ENCODE results near the gene HOXB4. TPM values are rescaled to one million over a fixed set of nuclear protein-coding genes. Genes with fewer than 3 reads are reported as not detected.

The HOXB4 gene
- total RNA-seq, 1 experiment from 2014 or later: 27.9 TPM

DNA sequence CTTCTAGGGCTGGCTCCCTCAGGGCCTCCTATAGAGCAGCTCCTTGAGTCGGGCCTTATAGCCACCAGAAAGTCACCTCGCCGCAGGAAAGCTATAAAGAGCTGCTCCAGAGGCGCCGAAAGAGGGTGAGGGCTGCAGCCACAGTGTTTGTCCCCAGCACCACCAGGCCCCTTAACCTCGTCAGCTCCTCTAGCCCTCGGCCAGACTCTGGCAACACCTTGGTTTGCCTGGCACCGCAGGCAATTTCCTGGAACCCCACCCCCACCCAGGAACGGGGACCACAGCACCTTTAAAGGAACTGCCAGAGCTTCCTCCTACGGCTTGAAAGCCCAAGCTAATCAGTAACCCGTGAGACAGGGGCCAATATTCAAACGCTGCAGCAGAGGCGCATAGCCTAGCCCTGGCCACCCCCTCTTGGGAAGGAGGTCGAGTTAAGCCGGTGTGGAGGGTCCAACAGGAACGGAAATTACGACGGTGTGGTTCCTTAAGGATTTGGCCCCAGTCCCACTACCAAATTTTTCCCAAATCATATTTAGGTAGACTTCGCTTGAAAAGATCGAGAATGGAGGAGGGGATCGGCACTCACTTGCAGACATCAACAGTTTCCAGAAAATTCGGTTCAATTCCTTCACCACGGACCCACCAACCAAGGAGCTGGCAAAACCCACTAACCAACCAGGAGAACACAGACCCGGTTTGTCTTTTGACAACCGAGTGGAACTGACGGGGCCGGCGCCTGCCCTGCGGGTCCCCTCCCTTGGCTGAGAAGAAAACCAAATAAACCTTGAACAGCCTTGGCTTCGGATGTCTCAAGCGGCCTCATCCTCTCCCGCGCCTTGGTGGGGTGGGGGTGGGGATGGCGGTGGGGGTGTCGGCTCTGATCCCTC is 23.6 kb upstream of the HOXB4 start:
- Histone ChIP-seq H3K27ac (ENCODE audit: low read length) (peak overlapping the region; percentile 99), H3K36me3 (ENCODE audit: control insufficient read depth, insufficient read depth, low read length) (no peaks in the 10 kb centered on the region; the same call in 1 of the 2 replicates), H3K4me1 (ENCODE audit: control insufficient read depth, insufficient read depth, low read length) (peaks cover 41% of the 10 kb centered on the region), H3K27me3 (ENCODE audit: control insufficient read depth, insufficient read depth, low read length) (no peaks in the 10 kb centered on the region), H3K4me3 (ENCODE audit: low read depth in 2 of 2, low read length in 2 of 2) (peak overlapping the region; percentile 70 to 99), H3K9me3 (ENCODE audit: control insufficient read depth, insufficient read depth, low read depth, low read length) (no peaks in the 10 kb centered on the region)
- ChIA-PET POLR2A (interaction anchor here (0.6 to 1.6 kb wide), 5 partner anchors 9 to 1281 kb away, joined by 3 to 8 read pairs (median 5); no protein-coding TSS in a partner anchor), CTCF (interaction anchor here (0.6 to 0.8 kb wide), 7 partner anchors 8 to 337 kb away, joined by 3 to 7 read pairs (median 4); no protein-coding TSS in a partner anchor)
- in situ Hi-C loops (cut with HindIII; ENCODE audit: low pct_unique_long_range_greater_than_20kb, low sequenced_read_pairs): no loop called here
- DNase-seq (ENCODE audit: low read depth, low spot score) (no peak), ATAC-seq (no peak)
- intact Hi-C loops (cut with micrococcal nuclease; ENCODE audit: unreplicated experiment): no loop called here
- no TSS peak for BruUV-seq (replicated peaks)
- peak; percentile 96 for TF ChIP-seq TCF7L2 (IDR thresholded peaks at IDR 0.05; ENCODE audit: low read depth, low read length)
- TF ChIP-seq, protein P1, sequence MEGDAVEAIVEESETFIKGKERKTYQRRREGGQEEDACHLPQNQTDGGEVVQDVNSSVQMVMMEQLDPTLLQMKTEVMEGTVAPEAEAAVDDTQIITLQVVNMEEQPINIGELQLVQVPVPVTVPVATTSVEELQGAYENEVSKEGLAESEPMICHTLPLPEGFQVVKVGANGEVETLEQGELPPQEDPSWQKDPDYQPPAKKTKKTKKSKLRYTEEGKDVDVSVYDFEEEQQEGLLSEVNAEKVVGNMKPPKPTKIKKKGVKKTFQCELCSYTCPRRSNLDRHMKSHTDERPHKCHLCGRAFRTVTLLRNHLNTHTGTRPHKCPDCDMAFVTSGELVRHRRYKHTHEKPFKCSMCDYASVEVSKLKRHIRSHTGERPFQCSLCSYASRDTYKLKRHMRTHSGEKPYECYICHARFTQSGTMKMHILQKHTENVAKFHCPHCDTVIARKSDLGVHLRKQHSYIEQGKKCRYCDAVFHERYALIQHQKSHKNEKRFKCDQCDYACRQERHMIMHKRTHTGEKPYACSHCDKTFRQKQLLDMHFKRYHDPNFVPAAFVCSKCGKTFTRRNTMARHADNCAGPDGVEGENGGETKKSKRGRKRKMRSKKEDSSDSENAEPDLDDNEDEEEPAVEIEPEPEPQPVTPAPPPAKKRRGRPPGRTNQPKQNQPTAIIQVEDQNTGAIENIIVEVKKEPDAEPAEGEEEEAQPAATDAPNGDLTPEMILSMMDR (IDR thresholded peaks at IDR 0.05): no peak
- no peak for TF ChIP-seq SIN3A (IDR thresholded peaks at IDR 0.05; ENCODE audit: borderline replicate concordance, insufficient read depth, low read depth, low read length)
- TF ChIP-seq, protein P2, sequence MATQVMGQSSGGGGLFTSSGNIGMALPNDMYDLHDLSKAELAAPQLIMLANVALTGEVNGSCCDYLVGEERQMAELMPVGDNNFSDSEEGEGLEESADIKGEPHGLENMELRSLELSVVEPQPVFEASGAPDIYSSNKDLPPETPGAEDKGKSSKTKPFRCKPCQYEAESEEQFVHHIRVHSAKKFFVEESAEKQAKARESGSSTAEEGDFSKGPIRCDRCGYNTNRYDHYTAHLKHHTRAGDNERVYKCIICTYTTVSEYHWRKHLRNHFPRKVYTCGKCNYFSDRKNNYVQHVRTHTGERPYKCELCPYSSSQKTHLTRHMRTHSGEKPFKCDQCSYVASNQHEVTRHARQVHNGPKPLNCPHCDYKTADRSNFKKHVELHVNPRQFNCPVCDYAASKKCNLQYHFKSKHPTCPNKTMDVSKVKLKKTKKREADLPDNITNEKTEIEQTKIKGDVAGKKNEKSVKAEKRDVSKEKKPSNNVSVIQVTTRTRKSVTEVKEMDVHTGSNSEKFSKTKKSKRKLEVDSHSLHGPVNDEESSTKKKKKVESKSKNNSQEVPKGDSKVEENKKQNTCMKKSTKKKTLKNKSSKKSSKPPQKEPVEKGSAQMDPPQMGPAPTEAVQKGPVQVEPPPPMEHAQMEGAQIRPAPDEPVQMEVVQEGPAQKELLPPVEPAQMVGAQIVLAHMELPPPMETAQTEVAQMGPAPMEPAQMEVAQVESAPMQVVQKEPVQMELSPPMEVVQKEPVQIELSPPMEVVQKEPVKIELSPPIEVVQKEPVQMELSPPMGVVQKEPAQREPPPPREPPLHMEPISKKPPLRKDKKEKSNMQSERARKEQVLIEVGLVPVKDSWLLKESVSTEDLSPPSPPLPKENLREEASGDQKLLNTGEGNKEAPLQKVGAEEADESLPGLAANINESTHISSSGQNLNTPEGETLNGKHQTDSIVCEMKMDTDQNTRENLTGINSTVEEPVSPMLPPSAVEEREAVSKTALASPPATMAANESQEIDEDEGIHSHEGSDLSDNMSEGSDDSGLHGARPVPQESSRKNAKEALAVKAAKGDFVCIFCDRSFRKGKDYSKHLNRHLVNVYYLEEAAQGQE (IDR thresholded peaks at IDR 0.05; ENCODE audit: insufficient read depth in 1 of 2, low read depth in 2 of 2, low read length in 1 of 2): no peak; a peak in 1 of 4 replicates
- TF ChIP-seq POLR2AphosphoS5 (IDR thresholded peaks at IDR 0.05; ENCODE audit: low read depth, low read length): 0 out of 2 replicates have a peak, but pooled peaks have one; percentile 59

DNA sequence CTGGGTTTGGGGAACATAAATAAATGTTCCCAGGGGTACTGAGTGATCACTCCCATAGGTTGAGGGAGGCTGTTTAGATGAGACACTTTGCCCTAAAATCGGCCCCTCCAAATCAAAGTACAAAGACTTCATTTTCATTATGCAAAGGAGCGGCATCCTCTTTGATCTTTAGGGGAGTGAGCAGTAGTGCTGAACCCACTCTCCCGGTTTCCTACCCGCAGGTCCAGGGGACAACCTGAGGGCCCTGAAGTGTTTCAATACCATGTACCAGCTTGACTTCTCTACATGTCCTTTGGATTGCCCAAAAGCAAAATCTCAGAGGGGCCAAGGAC is 23.0 kb upstream of the HOXB4 start:
- TF ChIP-seq POLR2AphosphoS5 (IDR thresholded peaks at IDR 0.05; ENCODE audit: low read depth, low read length) (peak; percentile 7; the same call in 1 of the 2 replicates), SIN3A (IDR thresholded peaks at IDR 0.05; ENCODE audit: borderline replicate concordance, insufficient read depth, low read depth, low read length) (no peak), TCF7L2 (IDR thresholded peaks at IDR 0.05; ENCODE audit: low read depth, low read length) (peak; percentile 100)
- TF ChIP-seq, protein P2 (IDR thresholded peaks at IDR 0.05; ENCODE audit: insufficient read depth in 1 of 2, low read depth in 2 of 2, low read length in 1 of 2): no peak
- TF ChIP-seq, protein P1 (IDR thresholded peaks at IDR 0.05): no peak
- ChIA-PET POLR2A (interaction anchor here (0.7 to 1.6 kb wide), 4 partner anchors 9 to 1281 kb away, joined by 4 to 8 read pairs (median 5); no protein-coding TSS in a partner anchor), CTCF (interaction anchor here (0.6 to 0.8 kb wide), 5 partner anchors 9 to 336 kb away, joined by 3 to 6 read pairs (median 3); no protein-coding TSS in a partner anchor)
- Histone ChIP-seq H3K27me3 (ENCODE audit: control insufficient read depth, insufficient read depth, low read length) (no peaks in the 10 kb centered on the region), H3K27ac (ENCODE audit: low read length) (peak overlapping the region; percentile 99), H3K4me3 (ENCODE audit: low read depth in 2 of 2, low read length in 2 of 2) (peak overlapping the region; percentile 70 to 99), H3K4me1 (ENCODE audit: control insufficient read depth, insufficient read depth, low read length) (peaks cover 35% of the 10 kb centered on the region), H3K36me3 (ENCODE audit: control insufficient read depth, insufficient read depth, low read length) (no peaks in the 10 kb centered on the region; the same call in 1 of the 2 replicates), H3K9me3 (ENCODE audit: control insufficient read depth, insufficient read depth, low read depth, low read length) (no peaks in the 10 kb centered on the region)
- no peak for DNase-seq (ENCODE audit: low read depth, low spot score)
- in situ Hi-C loops (cut with HindIII; ENCODE audit: low pct_unique_long_range_greater_than_20kb, low sequenced_read_pairs): no loop called here
- BruUV-seq (replicated peaks): no TSS peak
- intact Hi-C loops (cut with micrococcal nuclease; ENCODE audit: unreplicated experiment): no loop called here
- ATAC-seq: no peak

Measured in Panc1 (cell line).